GM23248 (cell line): ENCODE data around the gene FOXRED2.

Experiments
- EZH2 ChIP-seq: fragments of 200-600 bp; sonication (generic); IDR thresholded peaks from 2 replicates; pipeline ENCODE4 v1.6.1; 2018; ENCODE audit warnings: antibody characterized with exemption, mild to moderate bottlenecking; ENCODE audit not compliant: insufficient read depth, poor library complexity, severe bottlenecking
- EZH2phosphoT487 ChIP-seq: fragments of 200-600 bp; sonication (generic); IDR thresholded peaks from 2 replicates; pipeline ENCODE4 v1.6.1; 2018; ENCODE audit warnings: antibody characterized with exemption, moderate library complexity, mild to moderate bottlenecking, low read depth; ENCODE audit not compliant: insufficient read depth

GRCh38 chr22:36541831-36542411, 35.1 kb upstream of the FOXRED2 start:
- TF ChIP-seq EZH2 (no peak), EZH2phosphoT487 (no peak)
